B cell (primary cell): ENCODE measurements around the gene THUMPD1. TPM values are rescaled to one million over a fixed set of nuclear protein-coding genes. Genes with fewer than 3 reads are reported as not detected.

Experiments used
- ATAC-seq: fragments of 200-7000 bp; cut with Tn5 transposase; one replicate; pipeline ENCODE4 v1.10.0; 2021; ENCODE audit warnings: low read depth, mild to moderate bottlenecking, moderate number of reproducible peaks, moderate library complexity
- CTCF ChIA-PET: fragments of 350-600 bp; sonication (Branson Sonifier 250); formaldehyde crosslinking; loops from one replicate; lab custom pipeline; 2021; ENCODE audit warnings: antibody characterized with exemption, inconsistent platforms; lab: Charles Lee
- POLR2A ChIA-PET: fragments of 350-600 bp; sonication (Branson Sonifier 250); formaldehyde crosslinking; loops from one replicate; lab custom pipeline; 2021; ENCODE audit warnings: antibody characterized with exemption; lab: Charles Lee
- DNase-seq: peaks from one replicate; pipeline ENCODE4 v3.0.0; 2013
- H2AFZ ChIP-seq: 2 replicates; pipeline ENCODE4 v1.6.1; 2012; ENCODE audit warnings: mild to moderate bottlenecking, low read depth, low read length; ENCODE audit not compliant: insufficient read depth, poor library complexity, severe bottlenecking
- H3K27ac ChIP-seq, 2 donors: 1 replicate in 1 of 2; 2 replicates in 1 of 2; pipeline ENCODE4 v1.5.1; 2012 to 2013; ENCODE audit warnings: low read length in 2 of 2, mild to moderate bottlenecking in 2 of 2, moderate library complexity in 1 of 2
- H3K27me3 ChIP-seq, 4 experiments: fragments of 200-600 bp in 1 of 4; sonication (generic) in 1 of 4; replicated peaks in 1 of 4; 1 replicate in 2 of 4; 2 replicates in 2 of 4; pipeline versions ENCODE4 v1.6.1 to v1.7.0; 2013 to 2016; ENCODE audit warnings: low read length in 3 of 4, mild to moderate bottlenecking in 2 of 4, mixed read lengths in 1 of 4, moderate library complexity in 1 of 4; ENCODE audit not compliant: insufficient read depth in 4 of 4, control insufficient read depth in 3 of 4; ENCODE audit errors: control extremely low read depth in 1 of 4
- H3K36me3 ChIP-seq, 2 experiments: replicated peaks in 1 of 2; 1 replicate in 1 of 2; 2 replicates in 1 of 2; pipeline versions ENCODE4 v1.6.1 to v1.7.1; 2013; ENCODE audit warnings: low read length in 1 of 2; ENCODE audit not compliant: insufficient read depth in 2 of 2, control insufficient read depth in 1 of 2; ENCODE audit errors: control extremely low read depth in 1 of 2, extremely low read depth in 1 of 2
- H3K4me1 ChIP-seq, 2 donors: fragments of 200-600 bp in 1 of 2; sonication (generic) in 1 of 2; 1 replicate in 1 of 2; 2 replicates in 1 of 2; pipeline versions ENCODE4 v1.5.1 to v1.6.1; 2013 to 2017; ENCODE audit warnings: low read length in 2 of 2; ENCODE audit not compliant: control insufficient read depth in 2 of 2, insufficient read depth in 2 of 2
- H3K4me2 ChIP-seq: replicated peaks from 2 replicates; pipeline ENCODE3; 2012; ENCODE audit warnings: mild to moderate bottlenecking, low read depth, low read length; ENCODE audit not compliant: poor library complexity, severe bottlenecking
- H3K4me3 ChIP-seq, 5 experiments: fragments of 200-600 bp in 1 of 5; sonication (generic) in 1 of 5; 1 replicate in 3 of 5; 2 replicates in 2 of 5; pipeline versions ENCODE4 v1.5.1 to v1.7.0; 2011 to 2016; ENCODE audit warnings: low read length in 4 of 5, mild to moderate bottlenecking in 4 of 5, low read depth in 2 of 5, control low read depth in 1 of 5, moderate library complexity in 1 of 5; ENCODE audit not compliant: insufficient read depth in 1 of 5; ENCODE audit errors: control extremely low read depth in 1 of 5, extremely low read depth in 1 of 5
- H3K79me2 ChIP-seq: fragments of 200-600 bp; sonication (generic); one replicate; pipeline ENCODE4 v1.6.0; 2016; ENCODE audit warnings: low read length; ENCODE audit not compliant: control insufficient read depth, insufficient read depth
- H3K9ac ChIP-seq: fragments of 200-600 bp; sonication (generic); 2 replicates; pipeline ENCODE4 v1.6.1; 2017; ENCODE audit warnings: mild to moderate bottlenecking, low read length, moderate library complexity
- H3K9me3 ChIP-seq, 3 donors: one replicate each; pipeline versions ENCODE4 v1.6.1 to v1.7.1; 2013; ENCODE audit warnings: low read length in 2 of 3; ENCODE audit not compliant: control insufficient read depth in 2 of 3, insufficient read depth in 1 of 3; ENCODE audit errors: control extremely low read depth in 1 of 3
- H4K20me1 ChIP-seq: 2 replicates; pipeline ENCODE4 v1.6.0; 2012; ENCODE audit warnings: mild to moderate bottlenecking, low read length; ENCODE audit not compliant: insufficient read depth, control insufficient read depth, poor library complexity, severe bottlenecking
- H3K27ac Mint-ChIP-seq: one replicate; pipeline ENCODE4 v1.8.0; 2021; ENCODE audit warnings: mixed read lengths
- H3K27me3 Mint-ChIP-seq: one replicate; pipeline ENCODE4 v1.8.0; 2021; ENCODE audit warnings: mixed read lengths
- H3K4me1 Mint-ChIP-seq: one replicate; pipeline ENCODE4 v1.8.0; 2021; ENCODE audit warnings: mixed read lengths
- H3K4me3 Mint-ChIP-seq: one replicate; pipeline ENCODE4 v1.8.0; 2021; ENCODE audit warnings: mixed read lengths
- H3K9me3 Mint-ChIP-seq: one replicate; pipeline ENCODE4 v1.8.0; 2022; ENCODE audit warnings: mixed read lengths; ENCODE audit not compliant: insufficient read depth
- EZH2 ChIP-seq: IDR thresholded peaks from 2 replicates; pipeline ENCODE4 v1.6.1; 2012; ENCODE audit warnings: borderline replicate concordance, low read depth, mild to moderate bottlenecking, moderate library complexity, low read length; ENCODE audit not compliant: insufficient read depth, poor library complexity, severe bottlenecking
- WGBS: methylation state at CpG from one replicate; pipeline ENCODE4 v1.1.5; 2013; ENCODE audit warnings: missing lambda C conversion rate; ENCODE audit not compliant: insufficient coverage; 5-methylcytosine and 5-hydroxymethylcytosine counted together
- intact Hi-C: fragments of 100-400 bp; cut with micrococcal nuclease; formaldehyde crosslinking; loops from one replicate; pipeline ENCODE4 v1.10.0; 2022
- polyA plus RNA-seq: library from polyadenylated mRNA; depleted of rRNA; stranded (reverse); fragments of >200 nt; gene quantifications from 2 replicates; pipeline ENCODE4 v1.2.3, GENCODE V29; 2012
- total RNA-seq, 2 donors: library from RNA; stranded (reverse); fragments of 120-200 nt in 1 of 2; gene quantifications; 1 replicate in 1 of 2; 2 replicates in 1 of 2; pipeline versions ENCODE4 v1.2.3 to v1.2.4, GENCODE V29; 2013 to 2022
- TF ChIP-seq, protein P1 (sequence below): fragments of 200-600 bp; IDR thresholded peaks from one replicate; pipeline ENCODE4 v1.8.0; 2022; ENCODE audit warnings: antibody characterized with exemption, mild to moderate bottlenecking

The THUMPD1 gene
- total and polyA plus RNA-seq, 2 donors (not counting 1 experiment from before 2014, with no cell fraction given), result 52.5 to 72.6 TPM

DNA sequence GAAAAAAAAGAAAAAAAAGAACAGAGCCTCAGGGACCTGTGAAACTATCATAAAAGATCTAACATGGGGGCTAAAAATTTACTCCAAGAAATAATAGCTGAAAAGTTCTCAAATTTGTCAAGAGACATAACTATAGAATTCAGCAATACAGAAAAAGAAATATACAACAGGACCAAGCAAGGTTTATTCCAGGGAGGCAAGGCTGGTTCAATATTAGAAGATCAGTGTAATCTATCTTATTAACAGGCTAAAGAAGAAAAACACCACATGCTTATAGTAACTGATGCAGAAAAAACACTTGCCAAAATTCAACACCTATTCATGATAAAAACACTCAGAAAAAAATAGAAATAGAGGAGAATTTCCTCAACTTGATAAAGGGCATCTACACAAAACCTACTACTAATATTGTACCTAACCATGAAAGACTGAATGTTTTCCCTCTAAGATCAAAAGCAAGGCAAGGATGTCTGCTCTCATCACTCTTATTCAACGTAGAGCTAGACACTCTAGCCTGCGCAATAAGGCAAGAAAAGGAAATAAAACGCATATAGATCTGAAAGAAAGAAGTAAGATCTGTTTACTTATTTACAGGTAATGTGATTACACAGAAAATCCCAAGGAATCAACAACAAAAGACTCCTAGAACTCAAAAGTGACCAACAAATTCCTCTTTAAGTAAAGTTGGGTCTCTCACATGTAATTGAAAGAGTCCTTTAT, 20.9 kb upstream of the THUMPD1 start:
- no peaks in the 10 kb centered on the region for H4K20me1 ChIP-seq
- TF ChIP-seq EZH2, result no peak
- TF ChIP-seq, protein P1, sequence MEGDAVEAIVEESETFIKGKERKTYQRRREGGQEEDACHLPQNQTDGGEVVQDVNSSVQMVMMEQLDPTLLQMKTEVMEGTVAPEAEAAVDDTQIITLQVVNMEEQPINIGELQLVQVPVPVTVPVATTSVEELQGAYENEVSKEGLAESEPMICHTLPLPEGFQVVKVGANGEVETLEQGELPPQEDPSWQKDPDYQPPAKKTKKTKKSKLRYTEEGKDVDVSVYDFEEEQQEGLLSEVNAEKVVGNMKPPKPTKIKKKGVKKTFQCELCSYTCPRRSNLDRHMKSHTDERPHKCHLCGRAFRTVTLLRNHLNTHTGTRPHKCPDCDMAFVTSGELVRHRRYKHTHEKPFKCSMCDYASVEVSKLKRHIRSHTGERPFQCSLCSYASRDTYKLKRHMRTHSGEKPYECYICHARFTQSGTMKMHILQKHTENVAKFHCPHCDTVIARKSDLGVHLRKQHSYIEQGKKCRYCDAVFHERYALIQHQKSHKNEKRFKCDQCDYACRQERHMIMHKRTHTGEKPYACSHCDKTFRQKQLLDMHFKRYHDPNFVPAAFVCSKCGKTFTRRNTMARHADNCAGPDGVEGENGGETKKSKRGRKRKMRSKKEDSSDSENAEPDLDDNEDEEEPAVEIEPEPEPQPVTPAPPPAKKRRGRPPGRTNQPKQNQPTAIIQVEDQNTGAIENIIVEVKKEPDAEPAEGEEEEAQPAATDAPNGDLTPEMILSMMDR, result no peak
- ChIA-PET CTCF (no interaction called here), POLR2A (interaction anchor here (1.3 kb wide), 1 partner anchor 15 kb away, joined by 3 read pairs; no protein-coding TSS in a partner anchor)
- no peak overlapping the region for H3K9ac ChIP-seq
- no peaks in the 10 kb centered on the region for H3K36me3 ChIP-seq
- peak overlapping the region; percentile 82 for H2AFZ ChIP-seq
- H3K4me1 ChIP-seq, result peaks cover 10 to 15% of the 10 kb centered on the region in 2 donors
- Mint-ChIP-seq H3K27me3 (no peaks in the 10 kb centered on the region), H3K9me3 (no peaks in the 10 kb centered on the region), H3K4me1 (peaks cover 13% of the 10 kb centered on the region), H3K4me3 (peak overlapping the region; percentile 86), H3K27ac (peak overlapping the region; percentile 80)
- peaks cover 0 to 5% (median 0%) of the 10 kb centered on the region in 3 donors for H3K9me3 ChIP-seq
- H3K4me2 ChIP-seq, result peak overlapping the region; percentile 64
- H3K4me3 ChIP-seq, result no peak overlapping the region
- no peak for DNase-seq
- intact Hi-C loops, result loop anchor here (1.0 to 5.0 kb wide), 2 partner anchors 21 to 45 kb away; partner anchors contain the start of genes ERI2, REXO5 and THUMPD1
- ATAC-seq, result no peak
- H3K27ac ChIP-seq, result peak overlapping the region; percentile 36 to 63
- H3K79me2 ChIP-seq, result peaks cover 8% of the 10 kb centered on the region
- no peaks in the 10 kb centered on the region for H3K27me3 ChIP-seq
- no CpG with 5 or more reads among the region's 3 CpGs for WGBS

DNA sequence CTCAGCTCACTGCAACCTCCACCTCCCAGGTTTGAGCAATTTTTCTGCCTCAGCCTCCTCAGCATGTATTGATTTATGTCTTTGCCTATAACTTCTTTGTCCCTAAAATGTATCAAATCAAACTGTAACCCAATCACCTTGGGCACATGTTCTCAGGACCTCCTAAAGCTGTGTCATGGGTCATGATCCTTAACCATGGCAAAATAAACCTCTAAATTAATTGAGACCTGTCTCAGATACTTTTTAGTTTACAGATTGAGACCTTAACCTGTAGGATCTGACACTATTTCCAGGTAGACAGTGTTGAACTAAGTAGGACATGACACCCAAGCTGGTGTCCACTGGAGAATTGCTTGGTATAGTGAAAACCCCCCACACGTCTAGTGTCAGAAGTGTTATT, 19.6 kb upstream of the THUMPD1 start:
- H3K9me3 ChIP-seq, result peaks cover 0 to 5% (median 0%) of the 10 kb centered on the region in 3 donors
- no peak overlapping the region for H3K27ac Mint-ChIP-seq
- H3K4me3 ChIP-seq, result no peak overlapping the region
- H3K9ac ChIP-seq, result no peak overlapping the region
- ATAC-seq, result no peak
- no peak for DNase-seq
- H3K27me3 Mint-ChIP-seq, result no peaks in the 10 kb centered on the region
- H3K4me1 ChIP-seq, result peaks cover 10 to 15% of the 10 kb centered on the region in 2 donors
- no peak overlapping the region for H2AFZ ChIP-seq
- POLR2A ChIA-PET, result no interaction called here
- H3K79me2 ChIP-seq, result peaks cover 8% of the 10 kb centered on the region
- TF ChIP-seq EZH2, result no peak
- TF ChIP-seq, protein P1, result no peak
- H3K9me3 Mint-ChIP-seq, result no peaks in the 10 kb centered on the region
- no peak overlapping the region for H3K4me3 Mint-ChIP-seq
- no peaks in the 10 kb centered on the region for H3K36me3 ChIP-seq
- no CpG with 5 or more reads among the region's 1 CpG for WGBS
- H3K27me3 ChIP-seq, result no peaks in the 10 kb centered on the region
- peaks cover 13% of the 10 kb centered on the region for H3K4me1 Mint-ChIP-seq
- H3K27ac ChIP-seq, result no peak overlapping the region
- H3K4me2 ChIP-seq, result no peak overlapping the region
- CTCF ChIA-PET, result no interaction called here
- intact Hi-C loops, result loop anchor here (5.0 kb wide), 1 partner anchor 46 kb away; the partner anchor contains the start of genes ERI2 and REXO5
- H4K20me1 ChIP-seq, result no peaks in the 10 kb centered on the region
